Activated T-helper 2 cell treated with anti-CD3 and anti-CD28 coated beads, Interferon-gamma antibody, Interleukin-2, Interleukin-4, amounts not matched to agents 10 μg/mL and 5 μg/mL and 100 μg/mL, durations not matched to agents 14 hours and 24 hours and 36 hours (primary cell): ENCODE data around the gene CTSL. TPM values are rescaled to one million over a fixed set of nuclear protein-coding genes. Genes with fewer than 3 reads are reported as not detected.
"Not testable (repeated sequence)": the region's sequence is repeated elsewhere in the genome, so short reads cannot be mapped to it uniquely, and the experiment has no call there.

ENCODE experiments used
- DNase-seq: peaks from one replicate; pipeline ENCODE4 v3.0.0; 2021; ENCODE audit warnings: low spot score
- H3K27ac Mint-ChIP-seq: one replicate; pipeline ENCODE4 v1.8.0; 2021; ENCODE audit warnings: mixed read lengths
- H3K27me3 Mint-ChIP-seq: one replicate; pipeline ENCODE4 v1.8.0; 2021; ENCODE audit warnings: low read depth, mixed read lengths
- H3K36me3 Mint-ChIP-seq: one replicate; pipeline ENCODE4 v1.8.0; 2021; ENCODE audit warnings: low read depth, mixed read lengths
- H3K4me1 Mint-ChIP-seq: one replicate; pipeline ENCODE4 v1.8.0; 2021; ENCODE audit warnings: low read depth, mixed read lengths
- H3K4me3 Mint-ChIP-seq: one replicate; pipeline ENCODE4 v1.8.0; 2021; ENCODE audit warnings: low read depth, mild to moderate bottlenecking, moderate library complexity, mixed read lengths
- H3K9me3 Mint-ChIP-seq: one replicate; pipeline ENCODE4 v1.8.0; 2021; ENCODE audit warnings: mixed read lengths
- intact Hi-C: fragments of 100-400 bp; cut with micrococcal nuclease; formaldehyde crosslinking; loops from one replicate; pipeline ENCODE4 v1.15.1; 2023
- total RNA-seq: library from RNA; stranded (reverse); gene quantifications from 2 replicates; pipeline ENCODE4 v1.2.3, GENCODE V29; 2022

The CTSL gene
- total RNA-seq, 1 donor from 2014 or later: 14.1 TPM

GRCh38 chr9:87739546-87739945, 13.6 kb downstream of the CTSL start:
- Mint-ChIP-seq H3K9me3 (peaks cover 11% of the 10 kb centered on the region), H3K4me1 (peaks cover 11% of the 10 kb centered on the region), H3K4me3 (no peak overlapping the region), H3K36me3 (no peaks in the 10 kb centered on the region), H3K27me3 (peaks cover 17% of the 10 kb centered on the region), H3K27ac (no peak overlapping the region)
- no peak for DNase-seq
- intact Hi-C loops: no loop called here

GRCh38 chr9:87740209-87740608, 14.3 kb downstream of the CTSL start:
- Mint-ChIP-seq H3K27ac (no peak overlapping the region), H3K9me3 (peaks cover 11% of the 10 kb centered on the region), H3K36me3 (no peaks in the 10 kb centered on the region), H3K4me3 (no peak overlapping the region), H3K4me1 (peaks cover 11% of the 10 kb centered on the region), H3K27me3 (peaks cover 17% of the 10 kb centered on the region)
- intact Hi-C loops: no loop called here
- DNase-seq: no peak

- peaks cover 15% of the 10 kb centered on the region for H3K27me3 Mint-ChIP-seq
- no peak overlapping the region for H3K4me3 Mint-ChIP-seq
- no peak for DNase-seq
- intact Hi-C loops: no loop called here
- H3K27ac Mint-ChIP-seq: no peak overlapping the region
- H3K9me3 Mint-ChIP-seq: peaks cover 11% of the 10 kb centered on the region
- H3K4me1 Mint-ChIP-seq: peaks cover 11% of the 10 kb centered on the region
- no peaks in the 10 kb centered on the region for H3K36me3 Mint-ChIP-seq
These were observed 15.4 kb downstream of the CTSL start for GRCh38 chr9:87741326-87741725.

- H3K27me3 Mint-ChIP-seq: peaks cover 15% of the 10 kb centered on the region
- intact Hi-C loops: no loop called here
- H3K36me3 Mint-ChIP-seq: no peaks in the 10 kb centered on the region
- no peak overlapping the region for H3K27ac Mint-ChIP-seq
- H3K9me3 Mint-ChIP-seq: peaks cover 11% of the 10 kb centered on the region
- no peak for DNase-seq
- H3K4me3 Mint-ChIP-seq: no peak overlapping the region
- H3K4me1 Mint-ChIP-seq: peaks cover 11% of the 10 kb centered on the region
These were observed 16.0 kb downstream of the CTSL start for GRCh38 chr9:87741891-87742290.

- Mint-ChIP-seq H3K4me1 (peaks cover 11% of the 10 kb centered on the region), H3K9me3 (peaks cover 11% of the 10 kb centered on the region), H3K4me3 (no peak overlapping the region), H3K27ac (no peak overlapping the region), H3K36me3 (no peaks in the 10 kb centered on the region), H3K27me3 (peaks cover 19% of the 10 kb centered on the region)
- no peak for DNase-seq
- intact Hi-C loops: no loop called here
These were observed 17.0 kb downstream of the CTSL start for GRCh38 chr9:87742813-87743428.

GRCh38 chr9:87744247-87744646, 18.3 kb downstream of the CTSL start:
- H3K27ac Mint-ChIP-seq, H3K36me3 Mint-ChIP-seq, H3K9me3 Mint-ChIP-seq, DNase-seq, intact Hi-C loops, H3K4me3 Mint-ChIP-seq: not testable (repeated sequence)
- peaks cover 22% of the 10 kb centered on the region for H3K27me3 Mint-ChIP-seq
- H3K4me1 Mint-ChIP-seq: peaks cover 11% of the 10 kb centered on the region

- Mint-ChIP-seq H3K36me3 (no peaks in the 10 kb centered on the region), H3K4me1 (peaks cover 11% of the 10 kb centered on the region), H3K4me3 (no peak overlapping the region), H3K27me3 (peaks cover 17% of the 10 kb centered on the region), H3K9me3 (peaks cover 8% of the 10 kb centered on the region), H3K27ac (no peak overlapping the region)
- no peak for DNase-seq
- intact Hi-C loops: no loop called here
These were observed 20.3 kb downstream of the CTSL start for GRCh38 chr9:87746186-87746585.

GRCh38 chr9:87748881-87749280, 23.0 kb downstream of the CTSL start:
- H3K4me1 Mint-ChIP-seq: no peaks in the 10 kb centered on the region
- no peaks in the 10 kb centered on the region for H3K36me3 Mint-ChIP-seq
- peaks cover 15% of the 10 kb centered on the region for H3K27me3 Mint-ChIP-seq
- H3K4me3 Mint-ChIP-seq: no peak overlapping the region
- H3K27ac Mint-ChIP-seq: no peak overlapping the region
- peaks cover 8% of the 10 kb centered on the region for H3K9me3 Mint-ChIP-seq
- intact Hi-C loops: no loop called here
- DNase-seq: no peak

GRCh38 chr9:87749335-87750035, 23.6 kb downstream of the CTSL start:
- H3K4me1 Mint-ChIP-seq: no peaks in the 10 kb centered on the region
- H3K27ac Mint-ChIP-seq: no peak overlapping the region
- no peak for DNase-seq
- no peaks in the 10 kb centered on the region for H3K36me3 Mint-ChIP-seq
- H3K27me3 Mint-ChIP-seq: peaks cover 15% of the 10 kb centered on the region
- H3K4me3 Mint-ChIP-seq: no peak overlapping the region
- intact Hi-C loops: no loop called here
- peaks cover 8% of the 10 kb centered on the region for H3K9me3 Mint-ChIP-seq

GRCh38 chr9:87750726-87751125, 24.8 kb downstream of the CTSL start:
- intact Hi-C loops: no loop called here
- H3K27ac Mint-ChIP-seq: no peak overlapping the region
- H3K4me3 Mint-ChIP-seq: no peak overlapping the region
- DNase-seq: no peak
- H3K27me3 Mint-ChIP-seq: peaks cover 16% of the 10 kb centered on the region
- H3K9me3 Mint-ChIP-seq: peaks cover 8% of the 10 kb centered on the region
- no peaks in the 10 kb centered on the region for H3K4me1 Mint-ChIP-seq
- H3K36me3 Mint-ChIP-seq: no peaks in the 10 kb centered on the region

- peaks cover 14% of the 10 kb centered on the region for H3K27me3 Mint-ChIP-seq
- DNase-seq: no peak
- H3K36me3 Mint-ChIP-seq: no peaks in the 10 kb centered on the region
- no peak overlapping the region for H3K4me3 Mint-ChIP-seq
- H3K4me1 Mint-ChIP-seq: no peaks in the 10 kb centered on the region
- no peak overlapping the region for H3K27ac Mint-ChIP-seq
- H3K9me3 Mint-ChIP-seq: peaks cover 8% of the 10 kb centered on the region
- intact Hi-C loops: no loop called here
These were observed 25.5 kb downstream of the CTSL start for GRCh38 chr9:87751423-87751822.

- peaks cover 13% of the 10 kb centered on the region for H3K27me3 Mint-ChIP-seq
- intact Hi-C loops: no loop called here
- H3K4me3 Mint-ChIP-seq: no peak overlapping the region
- no peaks in the 10 kb centered on the region for H3K4me1 Mint-ChIP-seq
- no peak for DNase-seq
- peaks cover 8% of the 10 kb centered on the region for H3K9me3 Mint-ChIP-seq
- no peaks in the 10 kb centered on the region for H3K36me3 Mint-ChIP-seq
- no peak overlapping the region for H3K27ac Mint-ChIP-seq
These were observed 25.9 kb downstream of the CTSL start for GRCh38 chr9:87751868-87752267.

- Mint-ChIP-seq H3K4me1 (no peaks in the 10 kb centered on the region), H3K27me3 (peaks cover 10% of the 10 kb centered on the region)
These were observed 27.4 kb downstream of the CTSL start for GRCh38 chr9:87753313-87753712.

More at GRCh38 chr9:87753313-87753712, 27.4 kb downstream of the CTSL start:
- no peaks in the 10 kb centered on the region for H3K36me3 Mint-ChIP-seq
- H3K9me3 Mint-ChIP-seq: peaks cover 8% of the 10 kb centered on the region
- intact Hi-C loops: no loop called here
- no peak overlapping the region for H3K27ac Mint-ChIP-seq
- no peak overlapping the region for H3K4me3 Mint-ChIP-seq
- DNase-seq: no peak
